GM21360 (cell line): ENCODE measurements around the gene GJB5.
"Not testable (repeated sequence)": the region's sequence is repeated elsewhere in the genome, so short reads cannot be mapped to it uniquely, and the experiment has no call there.

ENCODE experiments used
- ATAC-seq: cut with Tn5 transposase; IDR thresholded peaks from one replicate; pipeline ENCODE4 v1.9.1; 2021; ENCODE audit warnings: mild to moderate bottlenecking, moderate library complexity; ENCODE audit not compliant: unreplicated experiment

GJB5 gene

DNA sequence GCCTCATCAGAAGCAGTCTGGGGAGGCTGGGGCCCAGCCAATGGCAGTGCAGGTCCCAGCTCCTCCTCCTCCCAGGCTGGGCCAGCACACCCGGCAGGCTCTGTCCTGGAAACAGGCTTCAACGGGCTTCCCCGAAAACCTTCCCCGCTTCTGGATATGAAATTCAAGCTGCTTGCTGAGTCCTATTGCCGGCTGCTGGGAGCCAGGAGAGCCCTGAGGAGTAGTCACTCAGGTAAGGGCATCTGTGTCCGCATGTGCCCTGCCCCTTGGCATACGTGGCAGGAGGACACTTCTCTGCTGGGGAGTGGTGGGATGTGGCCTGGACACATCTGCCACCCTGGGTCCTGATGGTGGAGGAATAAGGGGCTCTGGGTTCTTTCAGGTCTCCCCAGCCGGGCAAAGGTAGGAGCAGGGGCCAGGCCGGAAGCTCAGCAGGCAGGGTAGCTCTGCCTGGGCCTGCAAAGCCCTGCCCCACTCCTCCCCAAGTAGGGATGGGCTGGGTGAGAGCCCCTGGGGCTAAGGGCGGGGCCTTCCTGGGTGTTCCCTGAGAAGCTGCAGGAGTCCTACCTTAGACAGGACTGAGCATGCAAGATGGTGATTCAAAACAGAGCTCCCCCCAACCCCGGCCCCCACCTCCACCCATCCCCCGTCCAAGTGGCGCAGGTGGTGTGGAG lies at the start of gene GJB5:
Gene GJB5, plus strand, starts transcription at position 84 of the 674 bp plus-strand sequence. CDS start 2,284 bp downstream, outside the sequence.
- ATAC-seq: no peak

DNA sequence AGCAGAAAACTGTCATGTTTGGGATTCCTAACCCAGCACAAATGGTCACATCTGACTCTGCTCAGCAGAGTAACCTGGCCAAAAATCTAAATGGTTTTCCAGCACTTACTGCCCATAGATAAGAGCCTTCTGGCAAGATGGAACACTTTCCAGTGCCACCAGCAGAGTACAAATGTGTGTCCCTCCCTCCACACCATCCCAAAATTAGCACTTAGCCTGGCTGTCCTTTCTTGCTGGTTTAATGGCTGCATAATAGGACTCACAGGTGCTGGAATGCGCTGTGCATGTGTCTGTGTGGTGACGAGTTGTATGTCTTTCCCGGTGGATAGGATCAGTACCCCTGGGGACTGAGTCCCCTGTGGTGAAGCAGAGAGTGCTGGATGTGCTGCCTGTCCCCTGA lies 49.8 kb upstream of the GJB5 start:
- no peak for ATAC-seq

DNA sequence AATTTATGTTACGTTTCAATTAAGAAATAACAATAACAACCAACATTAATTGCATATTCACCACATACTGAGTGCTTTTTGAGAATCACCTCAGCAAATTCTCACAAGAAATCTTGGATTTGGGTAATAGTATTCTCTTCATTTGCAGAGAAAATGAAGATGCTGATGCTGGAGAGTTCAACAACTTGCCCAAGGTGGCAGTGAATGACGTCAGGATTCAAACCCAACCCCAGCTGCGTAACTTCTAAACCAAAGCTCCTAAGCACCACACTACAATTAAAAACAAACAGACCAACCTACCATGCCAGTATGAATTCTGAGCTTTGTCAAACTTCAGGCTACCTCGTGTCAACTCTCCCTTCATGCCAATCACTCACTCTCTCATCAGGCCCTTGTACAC lies 46.7 kb upstream of the GJB5 start:
- ATAC-seq: no peak

DNA sequence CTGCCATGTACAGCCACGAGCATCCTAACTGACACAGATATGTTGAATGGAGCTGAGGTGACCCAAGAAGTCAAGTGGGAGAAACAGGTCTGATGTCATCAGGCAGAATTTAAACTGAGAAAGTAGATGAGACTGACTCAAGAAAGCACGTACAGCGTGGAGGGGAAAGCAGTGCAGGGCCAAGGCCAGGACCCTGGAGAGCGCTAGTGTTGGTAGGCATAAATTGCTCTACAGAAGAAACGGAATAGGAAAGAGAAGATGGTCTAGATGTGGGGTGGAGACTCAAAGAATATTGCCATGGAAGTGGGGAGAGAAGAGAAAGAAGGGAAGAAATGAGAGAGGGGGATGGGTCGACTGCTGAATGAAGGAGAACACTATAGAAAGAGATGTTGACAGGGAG lies 45.3 kb upstream of the GJB5 start:
- no peak for ATAC-seq

DNA sequence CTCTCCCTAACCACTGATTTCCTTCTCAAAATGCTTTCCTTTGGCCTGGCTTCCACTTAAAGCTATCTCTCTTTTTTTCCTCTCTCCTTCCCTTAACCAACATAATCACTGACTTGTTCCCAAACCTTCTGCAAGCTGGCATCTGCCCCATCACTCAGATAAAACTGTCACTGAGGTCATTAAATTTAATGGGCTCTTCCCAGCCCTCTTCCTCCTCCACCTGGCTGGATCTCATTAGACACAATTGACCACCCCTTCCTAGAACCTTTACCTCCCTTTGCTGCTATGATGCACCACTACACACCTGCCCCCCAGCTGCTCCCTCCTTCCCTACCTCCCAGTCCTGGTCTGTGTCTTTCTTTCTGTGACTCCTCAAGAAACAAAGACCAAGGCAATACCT lies 44.0 kb upstream of the GJB5 start:
- ATAC-seq: no peak

DNA sequence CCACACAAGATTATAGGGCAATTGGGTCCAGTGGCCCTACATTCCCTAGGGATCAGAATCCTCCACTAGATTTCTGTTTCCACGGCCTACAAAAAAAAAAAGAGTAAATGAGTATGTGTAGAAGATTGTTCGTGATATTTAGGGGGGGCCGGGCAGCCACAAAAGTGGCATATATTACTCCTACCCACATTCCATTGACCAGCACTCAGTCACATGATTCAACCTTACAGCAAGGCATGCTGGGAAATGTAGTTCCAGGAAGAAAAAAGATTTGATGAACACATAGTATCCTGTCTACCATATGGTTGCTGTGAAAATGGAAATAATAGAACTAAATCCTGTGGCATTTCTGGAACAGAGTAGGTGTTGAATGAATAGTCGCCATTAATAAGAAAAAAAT lies 43.4 kb upstream of the GJB5 start:
- no peak for ATAC-seq

DNA sequence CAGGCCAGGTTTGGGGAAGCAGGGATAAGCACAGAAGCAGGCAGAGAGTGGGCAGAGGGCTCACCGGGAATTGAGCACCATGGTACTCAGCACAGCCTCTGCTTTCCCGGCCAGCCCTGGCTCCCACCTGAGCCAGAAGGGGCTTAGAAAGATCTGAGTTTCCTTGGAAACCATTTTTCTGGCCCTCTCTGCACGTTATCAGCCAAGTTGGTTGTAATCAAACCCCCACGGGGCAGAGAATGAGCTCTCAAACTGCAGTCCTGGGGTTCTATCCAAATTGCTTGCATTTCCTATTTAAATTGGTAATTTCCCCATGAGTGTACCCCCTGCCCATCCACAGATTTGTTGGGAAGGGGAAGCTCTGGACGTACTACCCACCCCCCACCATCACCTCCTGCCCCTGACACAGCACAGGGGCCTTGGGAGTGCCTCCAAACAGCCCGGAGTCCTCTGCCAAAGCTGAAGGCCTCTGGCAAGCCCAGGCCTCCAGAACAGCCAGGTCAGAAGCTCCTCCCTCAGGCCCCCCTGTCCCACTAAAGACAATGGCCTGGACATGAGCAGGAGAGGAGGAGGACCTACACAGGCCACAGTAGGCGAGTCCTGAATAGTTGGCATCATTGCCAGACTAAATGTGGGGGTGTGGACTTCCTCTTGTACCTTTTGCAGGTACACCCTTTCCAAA lies 42.7 kb upstream of the GJB5 start:
- no peak for ATAC-seq

DNA sequence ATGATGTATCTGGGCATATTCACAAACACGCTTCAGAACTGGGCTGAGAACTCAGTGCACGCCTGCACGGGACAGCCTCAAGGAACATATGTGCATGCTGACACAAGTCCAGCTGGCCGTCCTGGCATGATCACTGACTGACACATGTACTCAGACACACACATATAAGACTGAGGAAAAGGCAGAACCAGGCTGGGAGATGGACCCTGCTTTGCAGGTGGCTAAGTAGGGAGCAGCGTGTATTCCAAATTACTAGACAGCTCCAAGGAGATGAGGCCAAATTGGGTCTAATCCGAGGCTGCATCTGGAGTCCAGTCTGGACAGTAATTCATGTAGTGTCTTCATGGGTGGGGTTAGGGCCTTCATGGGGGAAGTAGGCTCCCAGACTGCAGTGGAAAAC lies 41.4 kb upstream of the GJB5 start:
- no peak for ATAC-seq

DNA sequence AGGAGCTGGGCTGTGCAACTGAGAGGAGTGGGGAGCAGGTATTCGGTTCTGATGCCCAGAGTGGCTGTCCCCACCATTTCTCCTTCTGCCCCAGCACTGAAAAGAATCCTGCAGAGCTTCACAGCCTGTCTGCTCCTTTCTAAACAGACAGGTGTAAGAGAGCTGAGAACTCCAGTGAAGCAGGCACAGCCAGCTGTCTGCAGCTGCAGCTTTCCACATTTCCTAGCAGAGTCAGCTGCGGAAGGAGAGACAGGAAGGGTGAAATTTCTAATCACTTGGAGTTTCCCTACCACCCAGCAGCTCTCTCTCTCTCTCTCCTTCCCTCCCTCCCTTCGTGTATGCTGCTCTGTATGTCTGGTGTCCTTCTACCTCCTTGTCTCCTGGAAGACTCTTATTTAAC lies 40.5 kb upstream of the GJB5 start:
- no peak for ATAC-seq

DNA sequence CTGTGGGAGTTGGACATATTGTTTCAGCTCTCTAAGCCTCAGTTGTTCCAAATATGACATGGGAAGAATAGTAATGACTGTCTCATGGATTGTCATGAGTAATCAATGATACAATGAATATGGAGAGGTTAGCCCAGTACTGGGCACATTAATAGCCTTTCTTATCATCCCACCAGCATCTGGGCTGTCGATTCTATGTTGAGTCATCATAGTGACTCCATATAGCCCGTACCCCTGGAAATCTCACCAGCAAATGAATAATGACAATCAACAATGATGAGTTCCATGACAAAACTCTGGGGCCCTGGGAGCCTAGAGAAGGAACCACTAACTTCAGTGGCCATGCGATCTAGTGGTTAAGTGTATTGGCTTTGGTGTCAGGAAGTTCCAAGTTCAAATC lies 39.7 kb upstream of the GJB5 start:
- ATAC-seq: no peak

DNA sequence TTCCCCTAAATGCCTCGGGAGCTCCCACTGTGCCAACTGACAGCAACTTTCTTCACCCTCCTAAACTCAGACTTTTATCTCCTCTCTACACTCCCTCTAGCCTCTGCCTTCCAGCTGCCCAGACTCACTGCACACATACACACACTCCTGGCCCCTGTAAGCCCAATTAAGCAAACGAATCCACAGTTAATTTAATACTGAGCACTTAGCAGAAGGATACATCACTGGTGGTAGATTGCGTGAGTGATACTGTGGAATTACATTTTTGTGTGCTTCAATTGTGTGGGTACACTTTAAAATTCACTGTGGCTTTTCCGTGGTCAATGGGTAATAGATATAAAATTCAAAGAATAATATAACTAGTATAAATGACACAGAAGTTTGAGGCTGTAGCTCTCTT lies 33.6 kb upstream of the GJB5 start:
- no peak for ATAC-seq

DNA sequence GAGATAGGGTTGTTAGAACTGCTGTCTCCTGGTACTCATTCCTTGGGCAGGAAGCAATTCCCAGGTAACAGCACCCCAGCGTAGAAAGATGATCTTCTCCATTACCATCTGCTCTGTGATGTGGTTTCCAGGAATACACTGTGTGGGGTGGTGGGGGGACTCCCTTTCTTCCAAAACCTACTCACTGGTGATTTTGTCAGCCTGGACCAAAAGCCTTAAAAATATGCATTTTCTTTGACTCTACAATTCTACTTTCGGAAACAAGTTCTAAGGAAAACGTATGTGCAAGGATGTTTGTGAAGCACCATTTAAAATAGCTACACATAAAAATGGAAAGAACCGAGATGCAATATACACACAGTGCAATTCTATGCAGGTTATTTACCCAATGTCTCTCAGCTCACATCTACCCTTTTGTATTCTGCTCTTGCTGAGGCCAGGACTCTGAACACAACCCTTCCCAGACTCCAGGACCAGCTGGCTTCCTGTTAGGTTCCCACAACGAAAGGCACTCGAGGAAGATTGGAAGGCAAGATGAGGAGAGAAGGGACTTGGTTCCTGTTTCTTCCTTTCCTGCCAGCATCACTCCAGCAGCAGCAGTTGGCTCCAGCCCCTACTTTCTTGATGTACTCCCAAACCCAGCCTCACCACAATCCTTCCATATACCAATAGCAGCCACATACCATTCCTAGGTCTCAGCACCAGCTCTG lies 33.0 kb upstream of the GJB5 start:
- no peak for ATAC-seq

DNA sequence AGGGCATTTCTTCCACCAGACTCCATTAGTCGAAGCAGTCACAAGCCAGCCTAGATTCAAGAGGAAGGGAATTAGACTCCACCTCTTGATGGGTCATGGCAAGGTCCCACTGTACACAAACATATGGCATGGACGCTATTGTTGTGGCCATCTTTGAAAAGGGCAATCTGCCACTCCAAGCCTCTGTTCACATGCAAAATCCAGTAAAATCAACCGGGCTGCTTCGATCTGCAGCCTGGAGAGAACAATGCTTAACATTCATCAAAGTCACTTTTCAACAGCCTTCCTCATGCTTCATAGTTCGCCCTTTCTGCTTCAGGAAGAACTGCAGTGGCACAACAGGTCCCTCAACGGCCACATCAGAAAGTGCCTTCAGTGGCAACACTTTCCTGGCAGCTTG lies 28.0 kb upstream of the GJB5 start:
- no peak for ATAC-seq

DNA sequence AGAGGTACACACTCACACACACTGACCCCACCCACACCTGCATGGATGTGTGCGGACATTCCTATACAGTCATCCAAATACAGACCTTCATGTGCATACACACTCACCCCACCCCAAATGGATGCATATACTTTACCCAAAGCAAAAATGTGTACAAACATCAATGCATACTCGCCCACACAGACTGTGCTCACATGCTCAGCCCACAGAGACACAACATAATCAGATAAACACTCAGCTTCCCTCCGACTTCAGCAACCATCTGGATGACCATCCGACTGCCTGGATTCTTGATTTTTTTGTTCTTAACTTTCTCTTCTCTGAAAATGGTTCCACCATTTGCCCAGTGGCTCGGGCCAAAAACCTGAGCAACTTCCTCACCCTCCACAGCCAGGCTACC lies 24.4 kb upstream of the GJB5 start:
- ATAC-seq: no peak

DNA sequence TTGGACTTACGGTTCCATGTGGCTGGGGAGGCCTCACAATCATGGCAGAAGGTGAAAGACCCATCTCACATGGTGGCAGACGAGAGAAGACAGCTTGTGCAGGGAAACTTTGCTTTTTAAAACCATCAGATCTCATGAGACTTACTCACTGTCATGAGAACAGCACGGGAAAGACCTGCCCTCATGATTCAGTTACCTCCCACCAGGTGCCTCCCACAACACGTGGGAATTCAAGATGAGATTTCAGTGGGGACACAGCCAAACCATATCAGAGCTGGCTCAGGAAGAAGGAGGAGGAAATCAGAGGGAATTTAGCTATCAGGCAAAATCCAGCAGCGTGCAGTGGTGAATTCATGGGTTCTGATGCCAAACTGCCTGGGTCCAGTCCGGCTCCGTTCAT lies 22.0 kb upstream of the GJB5 start:
- ATAC-seq: not testable (repeated sequence)

DNA sequence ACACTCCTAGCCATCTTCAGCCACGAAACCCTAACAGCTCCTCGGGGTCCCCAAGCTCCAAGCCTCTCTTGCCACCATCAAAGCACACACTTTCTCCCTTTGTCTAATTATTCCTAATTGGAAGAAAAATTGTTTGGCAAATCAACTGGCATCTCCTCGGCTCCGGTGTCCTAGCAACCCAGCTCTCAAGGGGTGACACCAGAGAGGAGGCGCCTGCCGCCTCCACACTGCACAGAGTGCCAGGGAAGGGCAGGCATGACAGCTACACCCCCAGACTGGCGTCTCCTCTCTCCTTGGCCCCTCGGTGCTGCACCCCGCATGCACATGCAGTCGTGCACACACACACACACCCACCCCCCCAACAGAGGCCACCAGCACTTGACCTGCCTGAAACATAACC lies 18.2 kb upstream of the GJB5 start:
- no peak for ATAC-seq

DNA sequence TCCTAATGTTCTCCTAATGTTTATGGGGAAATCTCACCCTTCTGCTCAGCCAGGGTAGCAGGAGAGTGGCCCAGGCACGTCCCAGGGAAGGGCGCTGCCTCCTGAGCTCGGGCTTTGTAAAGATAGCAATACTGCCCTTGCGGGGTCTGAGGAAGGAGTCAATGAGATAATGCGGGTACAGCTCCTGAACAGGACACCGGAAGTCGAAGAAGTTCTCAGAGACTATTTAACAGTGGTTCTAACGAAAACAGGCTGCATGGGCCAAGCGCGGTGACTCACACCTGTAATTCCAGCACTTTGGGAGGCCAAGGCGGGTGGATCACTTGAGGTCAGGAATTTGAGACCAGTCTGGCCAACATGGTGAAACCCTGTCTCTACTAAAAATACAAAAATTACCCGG lies 17.6 kb upstream of the GJB5 start:
- not testable (repeated sequence) for ATAC-seq

DNA sequence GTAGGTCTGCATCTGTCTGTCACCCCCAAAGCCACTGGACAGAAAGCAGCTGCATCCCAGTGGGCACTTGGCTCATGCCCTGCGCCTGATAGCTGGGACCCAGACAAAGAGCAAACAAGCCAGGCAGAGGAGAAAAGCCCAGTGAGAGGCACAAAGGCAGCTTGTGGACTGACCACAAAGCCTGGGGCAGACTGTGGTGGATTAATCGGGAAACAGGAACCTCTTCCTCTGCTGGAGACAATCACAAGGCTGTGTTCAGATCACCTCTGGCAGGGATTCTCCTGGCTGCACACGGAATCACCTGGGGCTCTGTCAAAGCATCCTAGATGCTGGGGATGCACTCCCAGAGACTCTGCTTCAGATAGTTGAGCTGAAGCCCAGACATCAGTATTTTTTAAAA lies 15.2 kb upstream of the GJB5 start:
- ATAC-seq: no peak

DNA sequence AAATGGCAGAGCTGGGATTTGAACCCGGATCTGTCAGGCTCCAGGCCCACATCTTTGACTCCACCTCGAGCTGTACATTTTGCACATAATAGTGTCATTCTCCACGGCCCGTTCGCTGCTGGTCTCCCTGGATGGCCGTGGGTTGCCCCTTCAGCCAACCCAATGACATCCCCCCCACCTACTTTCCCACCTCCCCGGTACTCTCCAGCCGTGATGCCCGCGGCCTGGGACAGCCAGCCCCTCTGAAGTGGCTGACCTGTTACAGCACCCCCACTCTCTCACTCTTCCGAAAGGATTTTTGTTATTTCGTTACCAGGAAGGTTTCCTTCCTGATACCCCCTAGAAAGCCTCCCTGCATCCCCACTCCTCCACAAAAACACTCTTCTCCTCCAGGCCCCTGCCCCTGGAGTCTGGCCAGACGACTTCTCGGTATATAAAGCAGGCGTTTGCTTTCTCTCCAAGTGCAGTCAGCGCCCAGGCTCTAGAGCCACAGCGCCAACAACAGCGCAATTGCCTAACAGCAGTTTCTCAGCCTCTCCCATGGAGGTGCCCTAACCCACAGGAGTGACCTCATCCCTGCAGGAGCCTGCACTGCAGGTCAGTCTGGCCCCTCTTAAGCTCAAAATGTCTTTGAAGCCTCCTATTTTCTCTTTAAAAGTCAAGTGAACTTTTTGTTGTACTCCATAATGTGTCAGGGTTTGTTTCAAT lies 14.5 kb upstream of the GJB5 start:
- ATAC-seq: no peak

DNA sequence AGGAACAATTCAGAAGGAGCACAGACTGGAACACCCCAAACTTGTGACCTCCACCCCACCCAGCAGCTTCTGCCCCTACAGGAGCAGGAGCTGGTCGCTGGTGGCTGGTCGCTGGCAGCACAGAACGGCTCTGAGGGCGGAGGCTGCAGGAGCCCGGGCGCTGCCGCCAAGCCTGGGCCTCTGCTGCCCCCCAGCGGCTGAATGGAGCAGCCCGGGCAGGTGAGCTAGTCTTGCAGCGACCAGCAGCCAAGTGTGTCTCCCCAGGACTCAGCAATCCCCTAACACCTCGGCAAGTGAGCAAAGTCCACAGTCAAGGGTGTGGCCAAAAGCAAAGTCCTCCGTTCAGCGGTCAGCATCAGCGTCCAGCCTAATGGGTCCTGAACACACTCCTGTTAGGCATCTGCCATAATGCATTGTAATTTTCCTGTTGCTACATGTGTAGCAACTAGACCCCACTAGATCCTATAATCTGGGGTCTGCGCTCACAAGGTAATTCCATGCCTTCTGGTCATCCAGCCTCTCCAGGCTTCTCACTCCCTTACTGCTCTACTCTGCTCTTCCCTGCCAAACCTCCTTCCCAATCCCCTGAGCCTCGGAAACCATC lies 12.1 kb upstream of the GJB5 start:
- no peak for ATAC-seq

DNA sequence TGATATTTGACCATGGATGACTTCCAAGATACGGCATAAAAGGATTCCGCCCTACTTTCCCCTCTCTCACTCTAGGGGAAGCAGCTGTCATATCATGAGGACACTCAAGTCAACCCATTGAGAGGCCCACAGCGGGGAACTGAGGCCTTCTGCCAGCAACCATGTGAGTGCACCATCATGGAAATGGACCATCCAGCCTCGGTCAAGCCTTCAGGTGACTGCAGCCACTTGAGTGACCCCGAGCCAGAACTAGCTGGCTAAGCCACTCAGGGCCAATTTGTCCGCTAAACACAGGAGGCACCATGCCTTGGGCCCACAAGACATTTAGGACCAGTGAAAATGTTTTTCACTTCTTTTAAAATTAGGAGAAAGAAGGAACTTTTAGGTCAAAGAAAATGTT lies 11.1 kb upstream of the GJB5 start:
- no peak for ATAC-seq
